K562 (cell line): ENCODE results near the gene FADS1. TPM values are rescaled to one million over a fixed set of nuclear protein-coding genes. Genes with fewer than 3 reads are reported as not detected.
A peak's percentile ranks its signal among the peaks of the same experiment; 100 is the strongest.

Experiments used
- FOXP1 ChIP-seq: sonication (generic); formaldehyde crosslinking; IDR thresholded peaks from 2 replicates; pipeline ENCODE4 v1.8.0; 2022; ENCODE audit warnings: mild to moderate bottlenecking, missing genetic modification reagents
- LARP7 ChIP-seq: fragments of 450-650 bp; IDR thresholded peaks from 2 replicates; pipeline ENCODE4 v1.6.1; 2016
- MEF2D ChIP-seq: conservative IDR thresholded peaks from 2 replicates; pipeline ENCODE4 v1.6.1; 2016; ENCODE audit warnings: low read depth, missing genetic modification characterization, missing compliant biosample characterization
- POLR2G ChIP-seq: fragments of 200-400 bp; formaldehyde crosslinking; IDR thresholded peaks from 2 replicates; pipeline ENCODE4 v1.6.1; 2017; ENCODE audit warnings: low read depth, mild to moderate bottlenecking, antibody characterized with exemption, low read length, moderate library complexity
- RBFOX2 ChIP-seq: fragments of 200-400 bp; formaldehyde crosslinking; IDR thresholded peaks from 2 replicates; pipeline ENCODE4 v1.6.1; 2017; ENCODE audit warnings: low read depth, mild to moderate bottlenecking, low read length, moderate library complexity
- RBM39 ChIP-seq: fragments of 200-400 bp; formaldehyde crosslinking; optimal IDR thresholded peaks from 2 replicates; pipeline ENCODE3; 2018; ENCODE audit warnings: low read depth, low read length
- SMARCE1 ChIP-seq: fragments of 450-650 bp; IDR thresholded peaks from 2 replicates; pipeline ENCODE4 v1.7.1; 2016; ENCODE audit warnings: mild to moderate bottlenecking
- TAF7 ChIP-seq: fragments of 450-650 bp; IDR thresholded peaks from 2 replicates; pipeline ENCODE4 v1.6.1; 2016; ENCODE audit warnings: missing genetic modification characterization, missing compliant biosample characterization
- ZNF224 ChIP-seq: sonication (generic); formaldehyde crosslinking; IDR thresholded peaks from 2 replicates; pipeline ENCODE4 v1.8.0; 2022; ENCODE audit warnings: mild to moderate bottlenecking, missing genetic modification reagents
- polyA plus RNA-seq, 8 experiments: library from polyadenylated mRNA; depleted of rRNA in 4 of 8; stranded (reverse) in 5 of 8; unstranded in 3 of 8; fragments of >200 nt; fragmentation: Nextera tagmentation in 2 of 8; fragmentation: Illumina TruSeq in 1 of 8; extraction: Ambion mirVana in 2 of 8; extraction: Trizol in 1 of 8; gene quantifications; 2 replicates each; pipeline versions ENCODE4 v1.2.1 to v1.2.3, GENCODE V29; 2011 to 2014; ENCODE audit warnings: inconsistent platforms in 1 of 8, missing spikeins in 1 of 8
- total RNA-seq, 7 experiments: library from RNA; depleted of rRNA in 6 of 7; stranded (reverse); fragments of >200 nt in 6 of 7; fragmentation: Illumina TruSeq in 2 of 7; extraction: Trizol in 2 of 7; gene quantifications; 2 replicates each; pipeline versions ENCODE4 v1.2.1 to v1.2.3, GENCODE V29; 2011 to 2021; ENCODE audit warnings: low replicate concordance in 1 of 7
- TF ChIP-seq, protein P1 (sequence below): fragments of 450-650 bp; IDR thresholded peaks from 2 replicates; pipeline ENCODE4 v1.7.0; 2016; ENCODE audit warnings: borderline replicate concordance
- TF ChIP-seq, protein P2 (sequence below): sonication (generic); formaldehyde crosslinking; IDR thresholded peaks from 2 replicates; pipeline ENCODE4 v1.8.0; 2022; ENCODE audit warnings: mild to moderate bottlenecking, missing genetic modification reagents, borderline replicate concordance
- TF ChIP-seq, protein P3 (sequence below), 2 experiments: fragments of 450-650 bp; formaldehyde crosslinking in 1 of 2; IDR thresholded peaks; 2 replicates each; pipeline versions ENCODE4 v1.4.0 to v1.6.1; 2014 to 2020; ENCODE audit warnings: mild to moderate bottlenecking in 2 of 2, borderline replicate concordance in 1 of 2, low read depth in 1 of 2
- TF ChIP-seq, protein P4 (sequence below): fragments of 250-450 bp; sonication (Bioruptor Pico); IDR thresholded peaks from 2 replicates; pipeline ENCODE4 v1.5.0; 2021

Gene FADS1
- total and polyA plus RNA-seq, 9 of the 15 experiments (the other 6 are each of a cell fraction or from before 2014, with no cell fraction given): 110 to 864 (median 364) TPM

DNA sequence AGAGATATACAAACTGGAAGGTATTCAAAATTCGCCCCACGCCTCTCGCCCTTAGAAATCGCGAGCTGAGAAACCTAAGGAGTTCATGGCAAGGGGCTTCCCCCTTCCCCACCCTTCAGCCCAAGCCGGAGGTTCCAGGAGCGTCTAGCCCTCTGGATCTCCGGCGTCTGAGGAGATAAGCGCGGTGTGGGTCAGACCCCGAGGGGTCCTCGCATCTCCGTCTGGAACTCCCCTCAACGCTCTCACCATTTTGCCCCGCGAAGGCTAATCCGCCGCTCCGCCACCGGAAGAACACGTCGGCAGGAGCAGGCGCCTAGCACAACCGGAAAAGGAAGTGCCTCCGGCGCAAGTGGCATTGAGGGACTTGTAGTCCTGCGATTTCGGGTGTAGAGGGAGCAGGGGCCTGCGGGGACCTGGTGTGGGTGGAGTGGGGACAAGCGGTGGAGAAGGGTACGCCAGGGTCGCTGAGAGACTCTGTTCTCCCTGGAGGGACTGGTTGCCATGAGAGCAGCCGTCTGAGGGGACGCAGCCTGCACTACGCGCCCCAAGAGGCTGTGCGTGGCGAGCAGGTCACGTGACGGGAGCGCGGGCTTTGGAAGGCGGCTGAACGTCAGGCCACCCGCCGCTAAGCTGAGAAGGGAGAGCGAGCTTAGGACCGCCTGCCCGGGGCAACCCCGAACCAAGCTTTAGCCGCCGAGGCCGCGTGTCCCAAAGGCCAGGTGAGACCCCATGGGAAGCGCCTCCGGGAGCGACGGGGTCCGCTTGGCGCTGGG, 24.3 kb downstream of the FADS1 start, which contains the start of the genes FEN1 and TMEM258 (continued):
- TF ChIP-seq, protein P1, sequence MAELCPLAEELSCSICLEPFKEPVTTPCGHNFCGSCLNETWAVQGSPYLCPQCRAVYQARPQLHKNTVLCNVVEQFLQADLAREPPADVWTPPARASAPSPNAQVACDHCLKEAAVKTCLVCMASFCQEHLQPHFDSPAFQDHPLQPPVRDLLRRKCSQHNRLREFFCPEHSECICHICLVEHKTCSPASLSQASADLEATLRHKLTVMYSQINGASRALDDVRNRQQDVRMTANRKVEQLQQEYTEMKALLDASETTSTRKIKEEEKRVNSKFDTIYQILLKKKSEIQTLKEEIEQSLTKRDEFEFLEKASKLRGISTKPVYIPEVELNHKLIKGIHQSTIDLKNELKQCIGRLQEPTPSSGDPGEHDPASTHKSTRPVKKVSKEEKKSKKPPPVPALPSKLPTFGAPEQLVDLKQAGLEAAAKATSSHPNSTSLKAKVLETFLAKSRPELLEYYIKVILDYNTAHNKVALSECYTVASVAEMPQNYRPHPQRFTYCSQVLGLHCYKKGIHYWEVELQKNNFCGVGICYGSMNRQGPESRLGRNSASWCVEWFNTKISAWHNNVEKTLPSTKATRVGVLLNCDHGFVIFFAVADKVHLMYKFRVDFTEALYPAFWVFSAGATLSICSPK: peak; percentile 55; the same call in 1 of the 2 replicates
- TF ChIP-seq POLR2G (peak; percentile 94), ZNF224 (CRISPR knock-in tag) (peak; percentile 50; the same call in 1 of the 2 replicates), TAF7 (tag) (peak; percentile 88), MEF2D (tag) (peak; percentile 14; the same call in 1 of the 2 replicates), RBFOX2 (peak; percentile 96), LARP7 (peak; percentile 94; the same call in 1 of the 2 replicates), RBM39 (no peak), SMARCE1 (peak; percentile 61; the same call in 1 of the 2 replicates), FOXP1 (CRISPR knock-in tag) (peak; percentile 87)
- TF ChIP-seq, protein P2, sequence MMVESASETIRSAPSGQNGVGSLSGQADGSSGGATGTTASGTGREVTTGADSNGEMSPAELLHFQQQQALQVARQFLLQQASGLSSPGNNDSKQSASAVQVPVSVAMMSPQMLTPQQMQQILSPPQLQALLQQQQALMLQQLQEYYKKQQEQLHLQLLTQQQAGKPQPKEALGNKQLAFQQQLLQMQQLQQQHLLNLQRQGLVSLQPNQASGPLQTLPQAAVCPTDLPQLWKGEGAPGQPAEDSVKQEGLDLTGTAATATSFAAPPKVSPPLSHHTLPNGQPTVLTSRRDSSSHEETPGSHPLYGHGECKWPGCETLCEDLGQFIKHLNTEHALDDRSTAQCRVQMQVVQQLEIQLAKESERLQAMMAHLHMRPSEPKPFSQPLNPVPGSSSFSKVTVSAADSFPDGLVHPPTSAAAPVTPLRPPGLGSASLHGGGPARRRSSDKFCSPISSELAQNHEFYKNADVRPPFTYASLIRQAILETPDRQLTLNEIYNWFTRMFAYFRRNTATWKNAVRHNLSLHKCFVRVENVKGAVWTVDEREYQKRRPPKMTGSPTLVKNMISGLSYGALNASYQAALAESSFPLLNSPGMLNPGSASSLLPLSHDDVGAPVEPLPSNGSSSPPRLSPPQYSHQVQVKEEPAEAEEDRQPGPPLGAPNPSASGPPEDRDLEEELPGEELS: no peak; the same call in none of the 2 replicates
- TF ChIP-seq, protein P3, sequence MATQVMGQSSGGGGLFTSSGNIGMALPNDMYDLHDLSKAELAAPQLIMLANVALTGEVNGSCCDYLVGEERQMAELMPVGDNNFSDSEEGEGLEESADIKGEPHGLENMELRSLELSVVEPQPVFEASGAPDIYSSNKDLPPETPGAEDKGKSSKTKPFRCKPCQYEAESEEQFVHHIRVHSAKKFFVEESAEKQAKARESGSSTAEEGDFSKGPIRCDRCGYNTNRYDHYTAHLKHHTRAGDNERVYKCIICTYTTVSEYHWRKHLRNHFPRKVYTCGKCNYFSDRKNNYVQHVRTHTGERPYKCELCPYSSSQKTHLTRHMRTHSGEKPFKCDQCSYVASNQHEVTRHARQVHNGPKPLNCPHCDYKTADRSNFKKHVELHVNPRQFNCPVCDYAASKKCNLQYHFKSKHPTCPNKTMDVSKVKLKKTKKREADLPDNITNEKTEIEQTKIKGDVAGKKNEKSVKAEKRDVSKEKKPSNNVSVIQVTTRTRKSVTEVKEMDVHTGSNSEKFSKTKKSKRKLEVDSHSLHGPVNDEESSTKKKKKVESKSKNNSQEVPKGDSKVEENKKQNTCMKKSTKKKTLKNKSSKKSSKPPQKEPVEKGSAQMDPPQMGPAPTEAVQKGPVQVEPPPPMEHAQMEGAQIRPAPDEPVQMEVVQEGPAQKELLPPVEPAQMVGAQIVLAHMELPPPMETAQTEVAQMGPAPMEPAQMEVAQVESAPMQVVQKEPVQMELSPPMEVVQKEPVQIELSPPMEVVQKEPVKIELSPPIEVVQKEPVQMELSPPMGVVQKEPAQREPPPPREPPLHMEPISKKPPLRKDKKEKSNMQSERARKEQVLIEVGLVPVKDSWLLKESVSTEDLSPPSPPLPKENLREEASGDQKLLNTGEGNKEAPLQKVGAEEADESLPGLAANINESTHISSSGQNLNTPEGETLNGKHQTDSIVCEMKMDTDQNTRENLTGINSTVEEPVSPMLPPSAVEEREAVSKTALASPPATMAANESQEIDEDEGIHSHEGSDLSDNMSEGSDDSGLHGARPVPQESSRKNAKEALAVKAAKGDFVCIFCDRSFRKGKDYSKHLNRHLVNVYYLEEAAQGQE (IDR thresholded peaks at IDR 0.05; ENCODE audit: borderline replicate concordance): peak; percentile 83
- TF ChIP-seq, protein P3 (CRISPR knock-in tag; IDR thresholded peaks at IDR 0.05; ENCODE audit: low read depth): peak; percentile 81; the same call in 1 of the 2 replicates
- TF ChIP-seq, protein P4, sequence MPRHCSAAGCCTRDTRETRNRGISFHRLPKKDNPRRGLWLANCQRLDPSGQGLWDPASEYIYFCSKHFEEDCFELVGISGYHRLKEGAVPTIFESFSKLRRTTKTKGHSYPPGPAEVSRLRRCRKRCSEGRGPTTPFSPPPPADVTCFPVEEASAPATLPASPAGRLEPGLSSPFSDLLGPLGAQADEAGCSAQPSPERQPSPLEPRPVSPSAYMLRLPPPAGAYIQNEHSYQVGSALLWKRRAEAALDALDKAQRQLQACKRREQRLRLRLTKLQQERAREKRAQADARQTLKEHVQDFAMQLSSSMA (CRISPR knock-in tag): peak; percentile 20; the same call in 1 of the 2 replicates
